Measurements from ENCODE around the gene AKAP6. TPM values are rescaled to one million over a fixed set of nuclear protein-coding genes. Genes with fewer than 3 reads are reported as not detected.

AKAP6 gene
- total RNA-seq, 2 experiments from 2014 or later, result 1.2 to 1.4 TPM

DNA sequence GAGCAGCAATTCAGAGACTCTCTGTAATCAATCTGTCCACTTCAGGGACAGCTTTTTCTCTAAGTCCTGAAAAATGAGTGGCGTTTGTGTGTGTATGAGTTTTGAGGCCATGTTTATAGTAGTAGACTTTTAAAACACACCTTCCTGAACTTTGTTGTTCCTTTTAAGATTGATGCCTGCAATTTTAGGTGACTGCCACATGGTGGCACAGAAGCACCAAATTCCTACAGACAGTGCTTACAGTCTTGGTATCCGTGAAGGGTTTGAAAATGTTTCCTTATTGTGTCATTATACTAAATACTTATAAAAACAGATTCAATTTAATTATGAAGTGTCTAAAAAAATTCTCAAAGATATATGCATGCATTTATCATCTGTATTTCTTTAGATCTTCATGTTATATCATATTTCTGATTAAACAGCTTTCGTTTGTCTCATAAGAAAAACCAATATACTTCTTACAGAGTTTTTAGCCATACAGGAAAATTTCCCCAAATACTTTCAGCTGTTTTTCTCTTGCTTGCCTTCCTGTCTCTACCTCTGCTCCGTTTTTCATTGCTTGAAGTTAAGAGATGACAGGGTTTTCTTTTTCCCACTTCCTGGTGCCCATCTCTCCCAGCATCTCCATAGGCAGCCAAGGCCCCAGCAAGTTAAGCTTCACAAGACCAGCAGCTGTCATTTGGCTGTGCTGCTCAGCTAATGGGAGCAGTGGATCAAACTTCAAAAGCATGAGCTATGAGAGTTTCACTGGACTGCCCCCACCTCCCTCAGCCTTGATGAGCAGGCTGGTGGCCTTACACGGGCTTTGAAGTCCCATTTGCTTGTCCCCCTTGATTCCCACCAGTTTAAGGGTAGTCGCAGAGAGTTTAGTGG, 259.6 kb downstream of the AKAP6 start:
- no peaks in the 10 kb centered on the region for H3K9me3 Mint-ChIP-seq
- ChIA-PET POLR2A (no interaction called here), CTCF (interaction anchor here (0.6 to 3.9 kb wide), 4 partner anchors 9 to 1205 kb away, joined by 3 to 20 read pairs (median 8); no protein-coding TSS in a partner anchor)
- intact Hi-C loops (cut with micrococcal nuclease), result no loop called here
- H3K36me3 Mint-ChIP-seq (ENCODE audit: low read depth), result peaks cover 2% of the 10 kb centered on the region
- H3K27ac Mint-ChIP-seq, result no peak overlapping the region
- no peaks in the 10 kb centered on the region for H3K4me1 Mint-ChIP-seq (ENCODE audit: low read depth)
- TF ChIP-seq, protein P1, sequence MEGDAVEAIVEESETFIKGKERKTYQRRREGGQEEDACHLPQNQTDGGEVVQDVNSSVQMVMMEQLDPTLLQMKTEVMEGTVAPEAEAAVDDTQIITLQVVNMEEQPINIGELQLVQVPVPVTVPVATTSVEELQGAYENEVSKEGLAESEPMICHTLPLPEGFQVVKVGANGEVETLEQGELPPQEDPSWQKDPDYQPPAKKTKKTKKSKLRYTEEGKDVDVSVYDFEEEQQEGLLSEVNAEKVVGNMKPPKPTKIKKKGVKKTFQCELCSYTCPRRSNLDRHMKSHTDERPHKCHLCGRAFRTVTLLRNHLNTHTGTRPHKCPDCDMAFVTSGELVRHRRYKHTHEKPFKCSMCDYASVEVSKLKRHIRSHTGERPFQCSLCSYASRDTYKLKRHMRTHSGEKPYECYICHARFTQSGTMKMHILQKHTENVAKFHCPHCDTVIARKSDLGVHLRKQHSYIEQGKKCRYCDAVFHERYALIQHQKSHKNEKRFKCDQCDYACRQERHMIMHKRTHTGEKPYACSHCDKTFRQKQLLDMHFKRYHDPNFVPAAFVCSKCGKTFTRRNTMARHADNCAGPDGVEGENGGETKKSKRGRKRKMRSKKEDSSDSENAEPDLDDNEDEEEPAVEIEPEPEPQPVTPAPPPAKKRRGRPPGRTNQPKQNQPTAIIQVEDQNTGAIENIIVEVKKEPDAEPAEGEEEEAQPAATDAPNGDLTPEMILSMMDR (IDR thresholded peaks at IDR 0.05), result peak; percentile 64
- ATAC-seq (no peak), DNase-seq (no peak)
- no peaks in the 10 kb centered on the region for H3K27me3 Mint-ChIP-seq
- no peak overlapping the region for H3K4me3 Mint-ChIP-seq

DNA sequence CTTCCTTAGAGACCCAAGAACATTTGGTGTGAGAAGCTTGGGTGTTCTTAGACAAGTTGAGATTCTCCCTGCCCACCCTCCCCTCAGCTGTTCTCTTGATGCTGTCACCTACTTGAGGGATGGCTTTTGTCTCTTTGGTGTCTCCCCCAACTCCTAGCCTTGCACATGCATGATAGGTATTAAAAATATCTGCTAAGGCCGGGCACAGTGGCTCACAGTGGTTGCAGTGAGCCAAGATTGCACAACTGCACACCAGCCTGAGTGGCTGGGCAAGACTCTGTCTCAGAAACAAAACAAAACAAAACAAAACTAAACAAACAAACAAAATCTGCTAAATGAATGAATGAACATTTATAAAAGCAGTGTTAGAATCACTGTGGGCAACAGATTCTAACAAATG, 261.1 kb downstream of the AKAP6 start:
- Mint-ChIP-seq H3K4me1 (ENCODE audit: low read depth) (no peaks in the 10 kb centered on the region), H3K27ac (no peak overlapping the region), H3K36me3 (ENCODE audit: low read depth) (peaks cover 2% of the 10 kb centered on the region), H3K27me3 (no peaks in the 10 kb centered on the region), H3K4me3 (no peak overlapping the region), H3K9me3 (no peaks in the 10 kb centered on the region)
- DNase-seq (no peak), ATAC-seq (no peak)
- intact Hi-C loops (cut with micrococcal nuclease), result no loop called here
- TF ChIP-seq, protein P1 (IDR thresholded peaks at IDR 0.05), result no peak
- ChIA-PET POLR2A (no interaction called here), CTCF (no interaction called here)

DNA sequence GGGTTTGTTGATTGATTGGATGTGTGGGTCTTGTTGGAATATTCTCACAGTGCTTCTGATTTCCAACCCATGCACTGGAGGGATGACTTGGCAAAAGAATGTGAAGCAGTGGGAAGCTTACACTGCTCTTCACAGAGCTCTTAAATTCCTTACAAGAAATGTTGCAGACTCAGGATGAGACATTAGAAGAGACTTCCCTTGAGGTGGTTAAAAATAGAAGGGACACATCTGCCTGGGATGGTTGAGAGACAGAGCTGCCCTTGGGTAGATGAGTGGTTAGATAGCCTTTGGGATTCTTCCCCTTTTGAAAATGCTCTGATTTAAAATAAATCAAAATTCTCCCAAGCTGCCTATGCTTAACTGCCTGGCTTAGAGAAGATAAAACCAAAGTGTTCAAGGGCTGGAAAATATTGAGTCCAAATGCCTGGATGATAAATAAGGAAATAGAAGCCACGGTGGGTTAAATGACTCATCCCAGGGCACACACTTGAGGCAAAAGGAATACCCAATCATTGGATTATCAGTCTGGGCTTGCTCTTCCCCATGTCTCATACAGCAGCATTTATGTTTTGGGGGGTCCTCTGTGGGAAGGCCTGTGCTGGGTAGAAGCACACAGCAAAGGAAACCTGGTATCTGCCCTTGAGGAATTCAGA, 264.3 kb downstream of the AKAP6 start:
- H3K27me3 Mint-ChIP-seq, result no peaks in the 10 kb centered on the region
- peaks cover under 1% of the 10 kb centered on the region for H3K36me3 Mint-ChIP-seq (ENCODE audit: low read depth)
- ChIA-PET POLR2A (no interaction called here), CTCF (interaction anchor here (1.1 kb wide), 1 partner anchor 113 kb away, joined by 3 read pairs; no protein-coding TSS in a partner anchor)
- no peak for DNase-seq
- intact Hi-C loops (cut with micrococcal nuclease), result no loop called here
- H3K4me1 Mint-ChIP-seq (ENCODE audit: low read depth), result no peaks in the 10 kb centered on the region
- no peaks in the 10 kb centered on the region for H3K9me3 Mint-ChIP-seq
- TF ChIP-seq, protein P1 (IDR thresholded peaks at IDR 0.05), result no peak
- no peak overlapping the region for H3K4me3 Mint-ChIP-seq
- H3K27ac Mint-ChIP-seq, result no peak overlapping the region
- no peak for ATAC-seq

DNA sequence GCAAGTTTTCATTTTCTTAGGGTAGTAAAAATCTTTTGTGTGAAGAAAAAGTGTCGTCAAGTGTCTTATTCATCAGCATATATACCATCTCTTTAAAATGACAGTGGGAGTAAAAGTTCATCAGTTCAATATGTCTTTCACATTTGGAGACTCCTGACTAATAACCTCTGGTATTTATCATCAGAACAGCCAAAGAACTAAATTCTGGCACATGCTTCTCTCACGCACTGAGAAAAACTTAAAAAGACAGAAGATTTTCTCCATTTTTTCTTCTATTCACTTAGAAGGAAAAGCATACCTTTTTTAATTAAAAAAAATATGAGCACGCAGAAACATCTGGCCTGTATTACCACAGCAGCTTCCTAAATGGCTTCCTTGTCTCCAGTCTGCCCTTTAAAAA, 265.7 kb downstream of the AKAP6 start:
- DNase-seq (no peak), ATAC-seq (no peak)
- H3K9me3 Mint-ChIP-seq, result no peaks in the 10 kb centered on the region
- no peak overlapping the region for H3K27ac Mint-ChIP-seq
- intact Hi-C loops (cut with micrococcal nuclease), result no loop called here
- ChIA-PET POLR2A (no interaction called here), CTCF (interaction anchor here (1.2 to 2.1 kb wide), 2 partner anchors 18 to 35 kb away, joined by 3 to 4 read pairs; no protein-coding TSS in a partner anchor)
- H3K27me3 Mint-ChIP-seq, result no peaks in the 10 kb centered on the region
- no peaks in the 10 kb centered on the region for H3K36me3 Mint-ChIP-seq (ENCODE audit: low read depth)
- H3K4me3 Mint-ChIP-seq, result no peak overlapping the region
- no peaks in the 10 kb centered on the region for H3K4me1 Mint-ChIP-seq (ENCODE audit: low read depth)
- TF ChIP-seq, protein P1 (IDR thresholded peaks at IDR 0.05), result no peak

DNA sequence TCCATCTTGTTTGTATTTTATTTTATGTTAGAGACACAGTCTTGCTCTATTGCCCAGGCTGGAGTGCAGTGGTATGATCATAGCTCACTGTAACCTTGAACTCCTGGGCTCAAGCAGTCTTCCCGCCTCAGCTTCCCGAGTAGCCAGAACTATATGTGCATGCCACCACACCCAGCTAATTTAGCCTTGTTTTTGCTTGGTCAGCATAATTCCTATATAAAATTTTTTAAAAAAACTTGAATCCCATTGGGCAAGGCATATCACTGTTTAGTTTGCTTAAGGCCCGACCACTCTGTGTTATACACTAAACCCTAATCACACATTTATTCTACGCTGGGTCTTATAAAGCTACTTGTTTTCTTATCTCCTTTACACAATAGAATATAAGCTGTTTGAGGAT, 266.4 kb downstream of the AKAP6 start:
- DNase-seq (no peak), ATAC-seq (no peak)
- TF ChIP-seq, protein P1 (IDR thresholded peaks at IDR 0.05), result no peak
- intact Hi-C loops (cut with micrococcal nuclease), result no loop called here
- Mint-ChIP-seq H3K36me3 (ENCODE audit: low read depth) (no peaks in the 10 kb centered on the region), H3K9me3 (no peaks in the 10 kb centered on the region), H3K4me3 (no peak overlapping the region), H3K27ac (no peak overlapping the region), H3K27me3 (no peaks in the 10 kb centered on the region), H3K4me1 (ENCODE audit: low read depth) (no peaks in the 10 kb centered on the region)
- ChIA-PET CTCF (interaction anchor here (1.0 to 2.1 kb wide), 3 partner anchors 18 to 1198 kb away, joined by 3 to 4 read pairs (median 3); no protein-coding TSS in a partner anchor), POLR2A (no interaction called here)
